Memory B cell (primary cell): ENCODE data around the gene RPS10.

Experiments
- ATAC-seq: fragments of 150-1000 bp; cut with Tn5 transposase; 2 replicates; pipeline ENCODE4 v1.10.0; 2021; ENCODE audit warnings: low read depth, mild to moderate bottlenecking, moderate library complexity
- DNase-seq, 2 donors: peaks; one replicate each; pipeline ENCODE4 v3.0.0; 2022; ENCODE audit warnings: low spot score in 2 of 2
- H3K27ac Mint-ChIP-seq: one replicate; pipeline ENCODE4 v1.8.0; 2022; ENCODE audit warnings: mild to moderate bottlenecking, moderate library complexity, mixed read lengths
- H3K27me3 Mint-ChIP-seq: one replicate; pipeline ENCODE4 v1.8.0; 2022; ENCODE audit warnings: mixed read lengths
- H3K36me3 Mint-ChIP-seq: one replicate; pipeline ENCODE4 v1.8.0; 2022; ENCODE audit warnings: mild to moderate bottlenecking, mixed read lengths
- H3K4me1 Mint-ChIP-seq: one replicate; pipeline ENCODE4 v1.8.0; 2022; ENCODE audit warnings: mixed read lengths
- H3K4me3 Mint-ChIP-seq: one replicate; pipeline ENCODE4 v1.8.0; 2022; ENCODE audit warnings: mild to moderate bottlenecking, moderate library complexity, mixed read lengths
- H3K9me3 Mint-ChIP-seq: one replicate; pipeline ENCODE4 v1.8.0; 2022; ENCODE audit warnings: mixed read lengths

RPS10 gene

GRCh38 chr6:34425498-34426410, at the start of gene RPS10:
Gene RPS10, minus strand, starts transcription at chr6:34426069. Its CDS starts 848 bp downstream, at chr6:34425221.
- peaks cover 12% of the 10 kb centered on the region for H3K4me1 Mint-ChIP-seq
- ATAC-seq (peak; percentile 96), DNase-seq (peak; percentile 86 to 92)
- H3K9me3 Mint-ChIP-seq: no peaks in the 10 kb centered on the region
- peak within 1 kb of the TSS; percentile 97 for H3K27ac Mint-ChIP-seq
- H3K36me3 Mint-ChIP-seq: peaks cover 13% of the 10 kb centered on the region
- peak within 1 kb of the TSS; percentile 97 for H3K4me3 Mint-ChIP-seq
- no peaks in the 10 kb centered on the region for H3K27me3 Mint-ChIP-seq

GRCh38 chr6:34475238-34475682, 49.4 kb upstream of the RPS10 start:
- Mint-ChIP-seq H3K4me3 (no peak overlapping the region), H3K4me1 (no peaks in the 10 kb centered on the region)

DNA sequence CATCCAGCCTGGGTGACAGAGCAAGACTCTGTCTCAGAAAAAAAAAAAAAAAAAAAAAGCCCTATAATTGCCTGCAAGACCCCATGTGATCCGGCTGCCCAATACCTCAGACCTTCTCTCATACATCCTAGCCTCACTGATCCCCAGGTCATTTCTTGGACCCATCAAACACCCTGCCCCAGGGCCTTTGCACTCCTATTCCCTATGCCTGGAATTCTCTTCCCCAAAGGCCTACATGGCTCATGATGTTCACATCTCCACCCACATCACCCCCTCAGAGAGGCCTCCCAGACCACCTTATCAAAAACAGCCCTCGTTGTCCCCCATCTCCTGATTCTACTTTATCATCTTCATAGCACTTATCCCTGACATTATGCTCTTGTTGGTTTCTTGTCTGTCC, 48.9 kb upstream of the RPS10 start:
- no peaks in the 10 kb centered on the region for H3K27me3 Mint-ChIP-seq
- no peak for ATAC-seq

More at GRCh38 chr6:34475238-34475682, 49.4 kb upstream of the RPS10 start:
- Mint-ChIP-seq H3K9me3 (peaks cover 4% of the 10 kb centered on the region), H3K27ac (no peak overlapping the region), H3K36me3 (peaks cover 8% of the 10 kb centered on the region), H3K27me3 (no peaks in the 10 kb centered on the region)
- ATAC-seq (no peak), DNase-seq (no peak)

GRCh38 chr6:34473967-34474366, 48.1 kb upstream of the RPS10 start:
- Mint-ChIP-seq H3K4me3 (no peak overlapping the region), H3K27me3 (no peaks in the 10 kb centered on the region), H3K27ac (no peak overlapping the region), H3K36me3 (peaks cover 8% of the 10 kb centered on the region), H3K4me1 (peaks cover 2% of the 10 kb centered on the region), H3K9me3 (peaks cover 4% of the 10 kb centered on the region)
- ATAC-seq (no peak), DNase-seq (no peak)

More for the DNA sequence above, 48.9 kb upstream of the RPS10 start:
- DNase-seq: no peak
- Mint-ChIP-seq H3K4me1 (no peaks in the 10 kb centered on the region), H3K4me3 (no peak overlapping the region), H3K36me3 (peaks cover 8% of the 10 kb centered on the region), H3K9me3 (peaks cover 4% of the 10 kb centered on the region), H3K27ac (no peak overlapping the region)

- no peak overlapping the region for H3K27ac Mint-ChIP-seq
- no peak for ATAC-seq
- H3K9me3 Mint-ChIP-seq: peaks cover 4% of the 10 kb centered on the region
Observed at GRCh38 chr6:34472425-34472824, 46.6 kb upstream of the RPS10 start.

DNA sequence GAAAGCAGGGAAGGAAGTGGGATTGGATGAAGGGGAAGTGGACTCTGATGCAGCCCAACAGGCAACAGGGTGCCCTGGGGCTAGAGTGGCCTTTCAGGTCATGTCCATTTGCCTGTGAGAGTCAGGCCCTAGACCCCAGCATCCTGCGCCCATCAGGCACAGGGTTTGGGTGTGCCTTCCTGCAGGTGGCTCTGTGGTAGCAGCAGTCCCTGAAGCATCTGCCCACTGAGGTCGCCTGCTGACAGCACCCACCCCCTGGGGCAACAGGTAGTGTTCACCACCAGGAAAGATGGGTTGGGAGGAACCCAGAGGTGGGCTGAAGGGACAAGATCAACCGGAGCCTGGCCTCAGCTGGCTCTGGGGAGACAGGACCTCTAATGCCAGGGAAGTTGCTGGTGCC, 43.6 kb upstream of the RPS10 start:
- DNase-seq: no peak
- no peak for ATAC-seq
- H3K27ac Mint-ChIP-seq: no peak overlapping the region
- H3K36me3 Mint-ChIP-seq: peaks cover 4% of the 10 kb centered on the region
- peaks cover 6% of the 10 kb centered on the region for H3K27me3 Mint-ChIP-seq
- H3K4me1 Mint-ChIP-seq: peaks cover 20% of the 10 kb centered on the region
- H3K4me3 Mint-ChIP-seq: no peak overlapping the region
- H3K9me3 Mint-ChIP-seq: peaks cover 4% of the 10 kb centered on the region

More at GRCh38 chr6:34472425-34472824, 46.6 kb upstream of the RPS10 start:
- Mint-ChIP-seq H3K4me3 (no peak overlapping the region), H3K27me3 (no peaks in the 10 kb centered on the region), H3K4me1 (peaks cover 11% of the 10 kb centered on the region), H3K36me3 (peaks cover 8% of the 10 kb centered on the region)
- DNase-seq: no peak

GRCh38 chr6:34468378-34468892, 42.6 kb upstream of the RPS10 start:
- ATAC-seq: peak; percentile 93

DNA sequence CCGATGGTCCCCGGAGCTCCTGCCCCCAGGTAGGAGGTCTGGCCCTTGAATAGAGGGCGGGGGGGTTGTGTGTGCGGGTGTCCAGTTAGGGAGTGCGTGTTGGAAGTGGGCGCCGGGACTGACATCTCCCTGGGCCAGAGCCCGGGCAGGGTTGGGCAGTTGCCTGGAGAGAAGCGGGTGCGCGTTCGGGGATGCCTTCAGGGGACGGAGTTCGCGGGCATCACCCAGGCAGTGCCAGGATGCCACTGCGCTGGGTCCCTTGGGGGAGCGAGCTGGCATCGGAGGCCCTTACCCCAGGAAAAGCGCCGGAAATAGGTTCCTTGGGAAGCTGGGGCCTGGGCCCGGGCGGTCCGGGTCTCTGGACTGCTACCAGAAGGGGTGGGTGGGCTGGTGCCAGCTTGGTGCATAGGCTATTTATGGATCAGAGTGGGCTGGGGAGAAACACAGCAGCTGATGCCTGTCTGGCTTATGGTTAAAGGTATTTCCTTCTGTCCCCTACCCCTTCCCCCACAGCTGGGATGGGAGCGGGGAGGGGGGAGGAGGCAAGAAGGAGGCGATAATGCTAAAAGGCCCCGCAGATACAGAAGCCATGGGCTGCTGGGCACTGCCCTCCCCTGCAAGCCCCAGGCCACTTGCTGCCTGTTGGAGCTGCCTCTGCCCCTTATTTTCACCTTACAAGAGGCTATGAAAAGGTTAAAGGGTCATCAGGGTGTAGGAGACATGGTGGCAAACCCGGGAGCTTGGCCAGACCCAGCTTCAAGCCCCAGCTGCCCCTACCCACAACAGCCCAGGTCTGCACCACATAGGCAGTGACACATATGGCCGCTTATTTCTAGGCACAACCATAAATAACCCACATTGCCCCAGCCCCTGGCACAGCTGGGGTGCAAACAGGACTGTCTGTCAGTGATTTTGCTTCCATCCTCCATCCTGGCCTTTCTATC, 40.6 kb upstream of the RPS10 start:
- H3K36me3 Mint-ChIP-seq: no peaks in the 10 kb centered on the region
- no peak for DNase-seq
- no peak overlapping the region for H3K27ac Mint-ChIP-seq
- no peak for ATAC-seq
- H3K4me3 Mint-ChIP-seq: peak overlapping the region; percentile 70
- no peaks in the 10 kb centered on the region for H3K9me3 Mint-ChIP-seq
- peaks cover 9% of the 10 kb centered on the region for H3K27me3 Mint-ChIP-seq
- peaks cover 20% of the 10 kb centered on the region for H3K4me1 Mint-ChIP-seq

More at GRCh38 chr6:34468378-34468892, 42.6 kb upstream of the RPS10 start:
- Mint-ChIP-seq H3K4me3 (peak overlapping the region; percentile 61), H3K36me3 (no peaks in the 10 kb centered on the region), H3K4me1 (peaks cover 20% of the 10 kb centered on the region), H3K27ac (no peak overlapping the region), H3K9me3 (no peaks in the 10 kb centered on the region), H3K27me3 (peaks cover 6% of the 10 kb centered on the region)
- DNase-seq: peak; percentile 42 to 46

DNA sequence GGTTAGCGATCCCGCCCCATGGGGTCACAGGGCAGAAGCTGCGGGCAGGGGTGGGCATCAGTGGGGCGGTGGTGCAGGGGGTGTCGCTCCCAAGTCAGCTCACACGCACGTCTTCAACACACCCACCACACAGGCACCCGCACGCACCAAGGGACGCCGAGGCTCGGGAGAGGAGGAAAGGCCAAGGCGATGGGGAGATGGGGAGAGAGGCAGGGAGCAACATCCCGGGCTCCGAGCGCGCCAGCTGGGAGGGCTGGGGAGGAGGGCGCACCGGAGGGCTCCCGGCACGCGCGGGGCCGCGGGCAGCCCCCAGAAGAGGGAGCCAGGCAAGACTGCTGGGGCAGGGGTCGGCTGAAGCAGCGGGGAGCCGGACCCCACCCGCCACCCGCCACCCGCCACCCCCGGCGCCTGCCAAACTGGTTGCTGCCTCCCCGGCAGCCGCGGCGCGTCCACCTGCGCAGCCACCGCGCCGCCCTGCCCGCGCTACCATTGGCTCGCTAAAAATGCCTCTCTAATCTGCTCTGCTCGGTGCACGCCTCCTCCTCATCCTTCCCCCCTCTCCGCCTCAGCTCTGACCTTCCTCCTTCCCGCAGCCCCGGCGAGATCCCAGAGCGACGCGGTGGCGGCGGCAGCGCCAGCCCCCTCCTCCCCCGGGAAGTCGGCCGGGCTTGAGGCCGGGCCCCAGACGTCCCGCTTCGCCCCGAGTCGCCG, 39.8 kb upstream of the RPS10 start, which contains the start of gene PACSIN1:
PACSIN1 (plus strand) TSS at position 546 of the 711 bp plus-strand sequence. CDS start 60,230 bp downstream, outside the sequence.
- peak within 1 kb of the TSS; percentile 82 for H3K4me3 Mint-ChIP-seq
- no peaks in the 10 kb centered on the region for H3K36me3 Mint-ChIP-seq
- peaks cover 9% of the 10 kb centered on the region for H3K27me3 Mint-ChIP-seq
- no peaks in the 10 kb centered on the region for H3K9me3 Mint-ChIP-seq
- DNase-seq (peak; percentile 7 to 32), ATAC-seq (peak; percentile 64)
- no peak within 1 kb of the TSS for H3K27ac Mint-ChIP-seq
- peaks cover 20% of the 10 kb centered on the region for H3K4me1 Mint-ChIP-seq

DNA sequence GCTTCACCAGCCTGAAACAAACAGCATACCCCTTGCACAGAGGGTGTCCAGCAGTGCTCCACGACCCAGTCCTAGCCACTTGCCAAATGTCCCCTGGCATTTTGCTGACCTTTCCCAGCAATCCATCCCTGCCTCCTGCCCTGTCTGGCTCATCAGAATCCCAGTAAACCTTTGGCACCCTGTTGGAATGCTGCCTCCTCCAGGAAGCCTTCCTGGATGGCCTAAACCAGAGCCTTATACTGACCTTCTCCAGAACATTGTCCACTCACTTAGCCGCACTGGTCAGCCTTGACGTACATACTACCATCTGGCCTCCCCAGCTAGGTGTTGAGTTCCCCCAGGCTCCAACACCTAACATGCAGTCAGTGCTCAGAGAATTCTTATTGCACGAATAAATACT, 38.0 kb upstream of the RPS10 start:
- no peak for DNase-seq
- no peak for ATAC-seq
- H3K4me1 Mint-ChIP-seq: peaks cover 16% of the 10 kb centered on the region
- peaks cover 9% of the 10 kb centered on the region for H3K27me3 Mint-ChIP-seq
- H3K9me3 Mint-ChIP-seq: no peaks in the 10 kb centered on the region
- no peaks in the 10 kb centered on the region for H3K36me3 Mint-ChIP-seq
- no peak overlapping the region for H3K27ac Mint-ChIP-seq
- H3K4me3 Mint-ChIP-seq: no peak overlapping the region

DNA sequence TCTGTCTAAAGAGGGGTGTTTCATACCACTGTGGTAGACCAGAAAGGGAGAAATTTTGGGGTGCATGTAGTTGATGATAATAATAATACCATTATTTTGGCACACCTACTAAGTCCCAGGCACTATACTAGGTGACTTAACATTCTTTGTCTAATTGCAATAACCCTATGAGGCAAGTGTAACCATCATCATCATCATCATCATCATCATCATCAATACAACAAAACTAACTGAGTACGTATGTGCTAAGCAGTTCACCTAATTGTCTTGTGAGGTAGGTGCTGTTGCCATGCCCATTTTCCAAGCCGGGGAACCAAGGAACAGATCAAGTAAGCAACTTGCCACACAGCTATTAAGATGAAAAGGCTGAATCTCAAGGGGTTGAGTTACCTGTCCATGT, 37.4 kb upstream of the RPS10 start:
- DNase-seq (no peak), ATAC-seq (no peak)
- Mint-ChIP-seq H3K9me3 (no peaks in the 10 kb centered on the region), H3K36me3 (no peaks in the 10 kb centered on the region), H3K4me1 (peaks cover 11% of the 10 kb centered on the region), H3K27ac (no peak overlapping the region), H3K4me3 (no peak overlapping the region), H3K27me3 (peaks cover 9% of the 10 kb centered on the region)

DNA sequence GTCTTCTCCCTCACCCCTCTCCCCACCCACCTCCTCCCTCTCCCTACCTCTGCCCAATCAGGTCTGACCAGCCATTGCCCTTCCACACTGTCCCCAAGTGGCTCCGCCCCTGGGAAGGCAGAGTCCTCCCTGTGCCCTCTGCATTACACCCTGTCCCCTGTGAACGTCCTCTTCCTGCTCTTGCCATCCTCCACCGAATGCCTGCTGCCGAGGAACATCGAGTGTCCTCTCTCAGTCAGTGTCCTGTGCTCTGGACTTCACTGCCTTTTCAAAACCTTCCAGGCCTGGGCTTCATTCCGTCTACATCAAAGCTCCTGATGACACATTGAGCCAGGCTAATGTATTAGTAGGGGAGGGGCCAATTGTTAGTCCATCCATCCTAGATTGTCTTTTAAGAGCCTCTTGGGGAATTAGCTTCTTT, 36.7 kb upstream of the RPS10 start:
- Mint-ChIP-seq H3K4me3 (no peak overlapping the region), H3K27me3 (peaks cover 9% of the 10 kb centered on the region), H3K4me1 (peaks cover 9% of the 10 kb centered on the region), H3K36me3 (no peaks in the 10 kb centered on the region), H3K27ac (no peak overlapping the region), H3K9me3 (no peaks in the 10 kb centered on the region)
- ATAC-seq: no peak
- no peak for DNase-seq

GRCh38 chr6:34462010-34462409, 36.1 kb upstream of the RPS10 start:
- no peaks in the 10 kb centered on the region for H3K36me3 Mint-ChIP-seq
- ATAC-seq (no peak), DNase-seq (no peak)
- H3K27me3 Mint-ChIP-seq: peaks cover 9% of the 10 kb centered on the region
- peaks cover 7% of the 10 kb centered on the region for H3K4me1 Mint-ChIP-seq
- no peak overlapping the region for H3K27ac Mint-ChIP-seq
- H3K4me3 Mint-ChIP-seq: no peak overlapping the region
- H3K9me3 Mint-ChIP-seq: no peaks in the 10 kb centered on the region
